GM20000 (cell line): ENCODE results near the gene ATP1A3.

ENCODE experiments used
- DNase-seq: peaks from one replicate; pipeline ENCODE4 v3.0.0; 2012; ENCODE audit warnings: low spot score
- CTCF ChIP-seq: IDR thresholded peaks from 2 replicates; pipeline ENCODE4 v1.5.1; 2012; ENCODE audit warnings: mild to moderate bottlenecking, control low read depth; ENCODE audit errors: extremely low read depth, missing control alignments

ATP1A3 gene

GRCh38 chr19:41924151-41925145, 69.6 kb downstream of the ATP1A3 start:
- no peak for TF ChIP-seq CTCF
- no peak for DNase-seq

DNA sequence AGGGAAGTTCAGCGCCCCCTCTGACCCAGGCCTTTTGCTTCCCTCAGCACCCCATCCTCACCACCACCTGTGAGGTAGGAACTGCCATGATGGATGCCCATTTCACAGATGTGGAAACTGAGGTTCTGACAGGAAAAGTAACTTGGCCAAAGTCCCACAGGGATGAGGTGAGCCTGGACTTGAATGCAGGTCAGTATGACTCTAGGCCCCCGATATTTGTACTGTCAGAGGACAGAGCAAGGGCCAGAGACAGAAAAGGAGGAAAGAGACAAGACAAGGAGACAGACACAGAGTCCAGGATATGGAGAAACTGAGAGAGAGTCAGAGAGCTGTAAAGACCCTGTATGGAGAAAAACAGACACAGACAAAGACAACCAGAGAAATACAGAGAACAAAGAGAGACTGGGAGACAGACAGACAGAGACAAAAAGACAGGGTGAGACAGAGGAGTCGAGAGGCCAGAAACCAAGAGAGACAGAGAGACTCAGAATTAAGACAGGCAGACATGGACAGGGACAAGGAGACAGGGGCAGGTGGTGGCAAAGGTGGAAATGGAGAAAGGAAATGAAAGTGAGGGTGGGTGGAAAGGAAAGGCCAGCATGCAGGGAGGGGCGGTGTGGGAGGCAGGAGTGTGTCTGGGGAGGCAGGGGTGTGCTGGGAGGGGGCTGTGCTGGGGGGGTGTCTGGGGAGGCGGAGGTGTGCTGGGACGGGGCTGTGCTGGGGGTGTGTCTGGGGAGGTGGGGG, 70.8 kb downstream of the ATP1A3 start:
- TF ChIP-seq CTCF, result no peak
- DNase-seq, result no peak

GRCh38 chr19:41922585-41922984, 71.4 kb downstream of the ATP1A3 start:
- DNase-seq, result no peak
- TF ChIP-seq CTCF, result no peak

DNA sequence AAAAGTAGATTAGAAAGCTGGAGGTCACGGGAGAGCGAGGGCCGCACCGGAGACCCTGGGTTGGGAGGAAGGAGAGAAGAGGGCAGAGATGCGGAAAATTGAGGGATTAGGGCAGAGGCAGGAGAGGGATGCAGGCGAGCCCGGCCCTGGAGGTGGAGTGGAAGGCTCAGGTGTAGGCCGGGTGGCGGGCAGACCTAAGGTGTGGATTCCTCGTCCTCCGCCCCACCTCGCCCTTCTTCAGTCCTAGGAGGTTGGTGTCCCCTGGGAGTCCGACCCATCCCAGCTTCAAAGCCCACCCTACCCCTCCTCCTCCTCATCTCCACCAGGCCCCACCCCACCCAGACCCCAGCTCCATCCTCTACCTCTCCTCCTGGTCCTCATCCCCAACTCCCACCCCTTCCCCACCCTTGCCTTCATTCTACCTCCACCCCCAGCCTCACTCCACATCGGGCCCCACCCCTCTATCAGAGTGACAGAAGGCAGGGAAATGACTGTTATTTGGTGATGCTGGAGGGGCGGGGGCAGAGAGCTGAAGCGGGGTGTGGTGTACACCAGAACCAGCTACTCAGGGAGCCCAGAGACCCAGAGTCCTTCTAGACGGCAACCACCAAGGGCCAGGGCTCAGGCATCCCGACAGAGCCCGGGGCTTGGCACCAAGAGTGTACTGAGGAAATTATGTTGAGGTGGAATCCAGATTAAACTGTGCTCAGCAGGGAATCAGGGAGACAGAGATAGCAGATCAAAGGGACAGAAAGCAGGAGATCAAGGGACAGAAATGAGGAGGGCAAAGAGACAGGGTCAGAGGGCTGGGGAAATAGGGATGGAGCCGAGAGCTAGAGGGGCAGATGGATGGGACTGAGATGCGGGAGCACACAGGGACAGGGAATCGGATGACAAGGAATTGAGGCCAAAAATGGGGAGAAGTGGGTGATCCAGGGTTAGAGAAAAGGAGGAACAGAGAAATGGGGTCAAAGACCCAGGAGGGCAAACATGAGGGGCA, 72.2 kb downstream of the ATP1A3 start:
- TF ChIP-seq CTCF, result no peak
- no peak for DNase-seq

DNA sequence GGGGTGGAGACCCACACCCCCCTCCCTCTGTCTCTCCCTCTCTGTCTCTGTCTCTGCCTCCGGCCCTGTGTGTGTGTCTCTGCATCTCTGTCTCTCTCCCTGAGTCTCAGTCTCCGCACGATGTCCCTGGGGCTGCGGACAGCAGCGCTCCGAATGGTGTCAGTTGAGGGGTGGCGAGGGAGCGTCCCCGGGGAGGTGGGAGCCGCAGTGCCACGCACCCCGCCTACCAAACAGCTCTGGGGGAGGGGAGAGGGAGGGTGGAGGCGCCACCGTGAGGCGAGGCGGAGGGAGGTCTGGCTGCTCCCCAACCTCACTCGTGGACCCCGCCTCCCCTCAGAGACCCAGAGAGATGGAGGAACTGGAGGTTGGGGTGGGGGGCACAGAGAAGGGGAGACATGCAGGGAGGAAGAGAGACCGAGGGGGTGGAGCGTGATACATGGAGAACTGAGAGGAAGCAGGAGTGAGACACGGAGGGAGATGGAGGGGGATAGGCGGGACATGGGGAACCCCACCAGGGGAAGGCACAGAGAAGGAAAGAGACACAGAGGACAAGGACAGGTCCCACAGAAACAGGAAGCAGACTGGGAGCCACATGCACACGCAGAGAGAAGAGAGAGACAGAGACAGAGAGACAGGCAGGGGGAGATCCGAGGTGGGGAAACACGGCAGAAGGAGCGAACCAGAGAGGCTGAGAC, 73.0 kb downstream of the ATP1A3 start:
- DNase-seq, result no peak
- TF ChIP-seq CTCF, result no peak

GRCh38 chr19:41919948-41920712, 73.9 kb downstream of the ATP1A3 start:
- no peak for TF ChIP-seq CTCF
- DNase-seq, result no peak
